HTR-8/SVneo (cell line): ENCODE data around the gene ZNF506.
"Not testable (repeated sequence)": the region's sequence is repeated elsewhere in the genome, so short reads cannot be mapped to it uniquely, and the experiment has no call there.

ENCODE experiments used
- DNase-seq: peaks from one replicate; pipeline ENCODE4 v3.0.0; 2011; ENCODE audit warnings: low spot score, mixed read lengths; ENCODE audit not compliant: insufficient read length
- FAIRE-seq: peaks from 2 replicates; lab custom pipeline; 2011; peaks lifted over from hg19 to GRCh38; lab: Jason Lieb, UNC

Gene ZNF506

GRCh38 chr19:19746286-19747213 lies 75.0 kb downstream of the ZNF506 start:
- DNase-seq (no peak), FAIRE-seq (no peak)

DNA sequence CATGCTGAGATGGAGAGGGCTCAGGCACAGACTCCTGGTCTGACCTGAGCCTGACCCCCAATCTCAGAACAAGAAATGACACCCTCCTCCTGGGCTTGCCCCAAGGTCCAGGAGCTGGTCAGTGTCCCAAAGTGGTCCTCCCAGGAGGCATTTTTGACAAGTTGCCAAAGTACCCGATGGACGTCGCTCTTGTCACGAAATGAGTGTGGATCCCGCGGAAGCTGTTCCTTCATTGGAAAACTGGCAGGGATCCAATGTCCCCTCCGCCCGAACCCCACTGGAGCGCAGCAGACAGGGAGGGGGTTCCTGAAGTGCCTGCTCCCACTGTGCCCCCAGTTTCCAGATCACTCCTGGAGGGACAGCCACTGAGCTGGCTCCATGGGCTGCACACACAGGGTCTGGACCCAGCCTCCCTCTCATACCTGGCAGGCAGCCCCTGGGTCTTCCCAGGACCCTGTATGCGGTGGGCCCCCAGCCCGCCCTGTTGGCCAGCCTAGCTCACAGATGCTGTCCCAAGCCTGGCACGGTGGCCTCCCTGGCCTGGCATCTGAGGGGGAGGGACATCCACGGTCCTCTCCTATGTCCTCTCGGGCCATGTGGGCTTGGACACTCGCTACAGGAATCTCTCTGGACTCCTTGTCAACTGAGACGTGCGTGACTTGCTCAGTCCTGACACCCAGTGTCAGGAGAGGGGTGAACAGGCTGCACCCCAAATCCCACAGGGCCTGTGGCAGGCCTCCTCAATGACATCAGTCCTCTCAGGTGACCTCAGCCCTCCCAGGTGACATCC lies 75.9 kb downstream of the ZNF506 start:
- DNase-seq (no peak), FAIRE-seq (no peak)

GRCh38 chr19:19744641-19745040 lies 76.9 kb downstream of the ZNF506 start:
- FAIRE-seq: no peak
- DNase-seq: no peak

- DNase-seq, FAIRE-seq: not testable (repeated sequence)
These were observed 77.6 kb downstream of the ZNF506 start for GRCh38 chr19:19743921-19744320.

DNA sequence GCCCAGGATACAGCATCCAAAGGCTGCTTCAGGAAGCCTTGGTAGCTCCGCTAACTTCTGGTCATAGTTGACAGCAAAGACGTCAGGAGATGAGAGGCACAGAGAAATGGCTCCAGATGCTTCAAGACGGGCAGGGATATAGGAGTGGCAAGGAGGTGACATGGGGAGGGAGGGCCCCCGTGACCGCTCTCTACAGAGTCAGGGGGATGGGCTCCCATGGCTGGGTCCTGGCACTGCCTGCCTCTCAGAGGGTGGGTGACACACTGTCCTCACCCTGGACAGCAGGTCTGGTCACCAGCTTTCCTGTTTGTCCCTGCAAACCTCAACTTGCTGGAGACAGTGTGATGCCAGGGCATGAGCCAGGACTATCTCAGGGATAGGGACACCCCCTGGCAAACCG lies 78.4 kb downstream of the ZNF506 start:
- DNase-seq (no peak), FAIRE-seq (no peak)

DNA sequence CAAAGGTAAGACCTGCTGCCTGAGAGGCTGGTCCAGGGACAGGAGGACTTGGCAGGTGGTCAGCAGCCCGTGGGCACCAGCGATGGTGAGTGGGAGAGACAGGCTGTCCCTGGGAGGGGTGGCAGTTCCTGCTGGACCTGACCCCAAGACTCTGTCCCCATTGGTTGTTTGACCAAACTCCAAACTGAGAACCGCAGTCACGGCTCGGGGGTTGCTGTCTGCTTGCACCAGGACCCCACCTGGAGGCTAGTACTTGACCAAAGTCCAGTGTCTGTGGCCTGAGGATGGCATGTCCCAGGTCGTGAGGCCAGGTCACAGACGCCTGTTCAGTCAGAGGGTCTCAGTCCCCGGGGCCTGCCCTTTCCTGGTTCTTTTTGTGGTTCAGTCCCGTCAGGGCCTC lies 78.8 kb downstream of the ZNF506 start:
- DNase-seq (no peak), FAIRE-seq (no peak)
